HG03520 (cell line): ENCODE measurements around the gene DAAM2.

Source experiments
- ATAC-seq: cut with Tn5 transposase; IDR thresholded peaks from one replicate; pipeline ENCODE4 v1.9.1; 2021; ENCODE audit warnings: mild to moderate bottlenecking, moderate library complexity; ENCODE audit not compliant: unreplicated experiment

DAAM2 gene

GRCh38 chr6:39791850-39792539 lies at the start of gene DAAM2:
Gene DAAM2 (plus strand): TSS chr6:39792376. CDS start chr6:39856303, 63,927 bp downstream.
- ATAC-seq = no peak

- ATAC-seq = no peak
Observed at GRCh38 chr6:39746795-39747194, 45.4 kb upstream of the DAAM2 start.

- no peak for ATAC-seq
Observed at GRCh38 chr6:39752835-39753724, 39.1 kb upstream of the DAAM2 start.

GRCh38 chr6:39753725-39754045 lies 38.5 kb upstream of the DAAM2 start:
- ATAC-seq = no peak

GRCh38 chr6:39754514-39755115 lies 37.6 kb upstream of the DAAM2 start:
- no peak for ATAC-seq

GRCh38 chr6:39755231-39755630 lies 36.9 kb upstream of the DAAM2 start:
- no peak for ATAC-seq

- no peak for ATAC-seq
Observed at GRCh38 chr6:39756582-39756981, 35.6 kb upstream of the DAAM2 start.

- no peak for ATAC-seq
Observed at GRCh38 chr6:39758905-39759605, 33.1 kb upstream of the DAAM2 start.

- no peak for ATAC-seq
Observed at GRCh38 chr6:39760226-39760952, 31.8 kb upstream of the DAAM2 start.

- ATAC-seq = no peak
Observed at GRCh38 chr6:39765508-39766065, 26.6 kb upstream of the DAAM2 start.

- no peak for ATAC-seq
Observed at GRCh38 chr6:39769012-39769411, 23.2 kb upstream of the DAAM2 start.

- no peak for ATAC-seq
Observed at GRCh38 chr6:39770446-39770845, 21.7 kb upstream of the DAAM2 start.

- ATAC-seq = no peak
Observed at GRCh38 chr6:39772559-39773273, 19.5 kb upstream of the DAAM2 start.

- ATAC-seq = no peak
Observed at GRCh38 chr6:39773782-39774181, 18.4 kb upstream of the DAAM2 start.

GRCh38 chr6:39776581-39776980 lies 15.6 kb upstream of the DAAM2 start:
- no peak for ATAC-seq

- ATAC-seq = no peak
Observed at GRCh38 chr6:39777218-39777617, 15.0 kb upstream of the DAAM2 start.

GRCh38 chr6:39777661-39778060 lies 14.5 kb upstream of the DAAM2 start:
- no peak for ATAC-seq

GRCh38 chr6:39778581-39779255 lies 13.5 kb upstream of the DAAM2 start:
- ATAC-seq = no peak

GRCh38 chr6:39785281-39785680 lies 6.9 kb upstream of the DAAM2 start:
- no peak for ATAC-seq
